Measurements from ENCODE around the gene TGM1. TPM values are rescaled to one million over a fixed set of nuclear protein-coding genes. Genes with fewer than 3 reads are reported as not detected.
"Not testable (repeated sequence)": the region's sequence is repeated elsewhere in the genome, so short reads cannot be mapped to it uniquely, and the experiment has no call there.

TGM1 gene
- total RNA-seq, 4 donors from 2014 or later = 1.2 to 11.3 (median 5.9) TPM

- no peak overlapping the region for H3K27ac ChIP-seq
- DNase-seq = no peak
- H3K4me1 ChIP-seq = no peaks in the 10 kb centered on the region
- no peak overlapping the region for H3K4me3 ChIP-seq
- peaks cover 0 to 75% (median 0%) of the 10 kb centered on the region in 3 donors for H3K36me3 ChIP-seq
- TF ChIP-seq POLR2A (IDR thresholded peaks at IDR 0.05) (no peak), CTCF (IDR thresholded peaks at IDR 0.05) (no peak)
- H3K27me3 ChIP-seq = no peaks in the 10 kb centered on the region
- no peaks in the 10 kb centered on the region for H3K9me3 ChIP-seq
Observed at GRCh38 chr14:24206260-24207103, 56.5 kb downstream of the TGM1 start.

- H3K27me3 ChIP-seq = no peaks in the 10 kb centered on the region
- no peak overlapping the region for H3K27ac ChIP-seq
- no peak for DNase-seq
- H3K36me3 ChIP-seq = peaks cover 0 to 66% (median 0%) of the 10 kb centered on the region in 3 donors
- no peaks in the 10 kb centered on the region for H3K4me1 ChIP-seq
- TF ChIP-seq CTCF (IDR thresholded peaks at IDR 0.05) = no peak
- H3K4me3 ChIP-seq = no peak overlapping the region
- no peaks in the 10 kb centered on the region for H3K9me3 ChIP-seq
Observed at GRCh38 chr14:24204163-24205146, 58.5 kb downstream of the TGM1 start.

- H3K4me3 ChIP-seq, H3K27ac ChIP-seq, H3K9me3 ChIP-seq, H3K4me1 ChIP-seq, H3K27me3 ChIP-seq, DNase-seq: not testable (repeated sequence)
- peaks cover 0 to 56% (median 0%) of the 10 kb centered on the region in 3 donors for H3K36me3 ChIP-seq
Observed at GRCh38 chr14:24203249-24203886, 59.6 kb downstream of the TGM1 start.

GRCh38 chr14:24202538-24202937 lies 60.4 kb downstream of the TGM1 start:
- not testable (repeated sequence) for DNase-seq, H3K27ac ChIP-seq, H3K9me3 ChIP-seq, H3K27me3 ChIP-seq, H3K4me3 ChIP-seq
- peaks cover 0 to 15% (median 0%) of the 10 kb centered on the region in 4 donors for H3K4me1 ChIP-seq
- peaks cover 0 to 49% (median 0%) of the 10 kb centered on the region in 3 donors for H3K36me3 ChIP-seq

Small RNA genes lying within 50 kb of the gene (small RNA-seq; reads per million reads assigned to genes)
- gene CHMP4A (0 to 0.06 reads per million in 2 donors), gene MDP1 (0 reads per million in 2 donors)

Other genes starting within 250 kb of the TGM1 start
- 1 to 10 TPM; 1.3 to 5.8 (median 2.8) TPM for gene CARMIL3, start 211.2 kb downstream of the TGM1 start, total RNA-seq
- gene CPNE6, start 191.6 kb downstream of the TGM1 start, total RNA-seq = 1 to 10 TPM in 3 of 4 donors, not detected in 1; 1.9 to 4.6 (median 3.6) TPM
- 100 to 1,000 TPM in 3 of 4 donors, 10 to 100 TPM in 1; 53.6 to 820 (median 644) TPM for gene PCK2, start 168.9 kb downstream of the TGM1 start, total RNA-seq
- gene DCAF11, start 148.4 kb downstream of the TGM1 start, total RNA-seq = 100 to 1,000 TPM; 113 to 214 (median 176) TPM
- gene NRL, start 148.2 kb downstream of the TGM1 start, total RNA-seq = 10 to 100 TPM in 2 of 4 donors, 1 to 10 TPM in 1, not detected in 1; 4.6 to 14.2 (median 13.5) TPM
- gene FITM1, start 132.5 kb downstream of the TGM1 start, total RNA-seq = 10 to 100 TPM in 1 of 4 donors, 1 to 10 TPM in 2, not detected in 1; 2.6 to 11.3 (median 3.9) TPM
- 100 to 1,000 TPM; 114 to 289 (median 200) TPM for gene PSME1, start 127.0 kb downstream of the TGM1 start, total RNA-seq
- 10 to 100 TPM in 3 of 4 donors, 1 to 10 TPM in 1; 7.4 to 38.7 (median 34.0) TPM for gene EMC9, start 121.6 kb downstream of the TGM1 start, total RNA-seq
- 100 to 1,000 TPM; 119 to 258 (median 162) TPM for gene PSME2, start 116.6 kb downstream of the TGM1 start, total RNA-seq
- gene RNF31, start 115.7 kb downstream of the TGM1 start, total RNA-seq = 10 to 100 TPM; 46.4 to 90.8 (median 71.1) TPM
- 100 to 1,000 TPM in 1 of 4 donors, 10 to 100 TPM in 3; 64.1 to 219 (median 80.8) TPM for gene IRF9, start 101.9 kb downstream of the TGM1 start, total RNA-seq
- gene REC8, start 91.1 kb downstream of the TGM1 start, total RNA-seq = 10 to 100 TPM; 18.6 to 74.3 (median 37.8) TPM
- 10 to 100 TPM; 12.8 to 56.9 (median 34.2) TPM for gene IPO4, start 74.4 kb downstream of the TGM1 start, total RNA-seq
- 10 to 100 TPM; 22.3 to 80.7 (median 49.8) TPM for gene TM9SF1, start 67.7 kb downstream of the TGM1 start, total RNA-seq
- gene TSSK4, start 57.5 kb downstream of the TGM1 start, total RNA-seq = 1 to 10 TPM in 1 of 4 donors, under 1 TPM in 1, not detected in 2; 0.70 to 1.2 TPM
- 100 to 1,000 TPM in 1 of 4 donors, 10 to 100 TPM in 3; 31.4 to 190 (median 54.3) TPM for gene CHMP4A, start 49.7 kb downstream of the TGM1 start, total RNA-seq
- 10 to 100 TPM in 2 of 4 donors, 1 to 10 TPM in 2; 7.4 to 17.5 (median 10.5) TPM for gene MDP1, start 47.1 kb downstream of the TGM1 start, total RNA-seq
- 10 to 100 TPM; 44.1 to 77.6 (median 67.9) TPM for gene NEDD8, start 30.8 kb downstream of the TGM1 start, total RNA-seq
- gene GMPR2, start 30.2 kb downstream of the TGM1 start, total RNA-seq = 10 to 100 TPM; 52.7 to 59.4 (median 55.3) TPM
- 10 to 100 TPM; 26.4 to 39.6 (median 36.9) TPM for gene TINF2, start 20.6 kb downstream of the TGM1 start, total RNA-seq
- 10 to 100 TPM; 57.3 to 84.6 (median 77.6) TPM for gene RABGGTA, start 8.4 kb upstream of the TGM1 start, total RNA-seq
- gene DHRS1, start 36.6 kb upstream of the TGM1 start, total RNA-seq = 100 to 1,000 TPM in 1 of 4 donors, 10 to 100 TPM in 3; 51.2 to 130 (median 67.1) TPM
- gene NOP9, start 36.7 kb upstream of the TGM1 start, total RNA-seq = 10 to 100 TPM; 14.5 to 30.0 (median 22.4) TPM
- 100 to 1,000 TPM in 2 of 4 donors, 10 to 100 TPM in 2; 22.3 to 184 (median 136) TPM for gene CIDEB, start 44.8 kb upstream of the TGM1 start, total RNA-seq
- 10 to 100 TPM in 2 of 4 donors, 1 to 10 TPM in 2; 7.7 to 37.2 (median 12.2) TPM for gene LTB4R2, start 47.0 kb upstream of the TGM1 start, total RNA-seq
- 10 to 100 TPM in 2 of 4 donors, 1 to 10 TPM in 2; 5.1 to 28.5 (median 10.1) TPM for gene LTB4R, start 48.3 kb upstream of the TGM1 start, total RNA-seq
- 10 to 100 TPM; 12.1 to 53.6 (median 26.9) TPM for gene ADCY4, start 71.9 kb upstream of the TGM1 start, total RNA-seq
- gene RIPK3, start 76.8 kb upstream of the TGM1 start, total RNA-seq = 10 to 100 TPM; 45.2 to 72.0 (median 64.0) TPM
- 10 to 100 TPM in 3 of 4 donors, 1 to 10 TPM in 1; 6.5 to 52.0 (median 21.5) TPM for gene NFATC4, start 105.0 kb upstream of the TGM1 start, total RNA-seq
- 10 to 100 TPM in 2 of 4 donors, 1 to 10 TPM in 2; 3.2 to 15.5 (median 10.3) TPM for gene NYNRIN, start 135.8 kb upstream of the TGM1 start, total RNA-seq
- 1 to 10 TPM in 1 of 4 donors, under 1 TPM in 1, not detected in 2; 0.94 to 4.3 TPM for gene CBLN3, start 166.5 kb upstream of the TGM1 start, total RNA-seq
- 100 to 1,000 TPM in 2 of 4 donors, 10 to 100 TPM in 2; 80.9 to 129 (median 113) TPM for gene KHNYN, start 166.8 kb upstream of the TGM1 start, total RNA-seq
- 10 to 100 TPM; 25.7 to 98.2 (median 48.9) TPM for gene SDR39U1, start 179.6 kb upstream of the TGM1 start, total RNA-seq
- not detected for gene CMA1, start 245.1 kb upstream of the TGM1 start, total RNA-seq

Measured in Peyer's patch (tissue), 4 donors.